Measurements from ENCODE around the gene SARDH. TPM values are rescaled to one million over a fixed set of nuclear protein-coding genes. Genes with fewer than 3 reads are reported as not detected.

Gene SARDH
- total and polyA plus RNA-seq, 11 donors: 0.19 to 1.7 (median 0.69) TPM

- Histone ChIP-seq H3K9me3 (peaks cover 0 to 2% (median 0%) of the 10 kb centered on the region in 12 donors), H3K27ac (no peak overlapping the region), H3K27me3 (peaks cover 0 to 19% (median 0%) of the 10 kb centered on the region in 9 donors), H3K4me3 (no peak overlapping the region), H3K4me1 (peaks cover 0 to 6% (median 0%) of the 10 kb centered on the region in 12 donors), H3K36me3 (peaks cover 0 to 12% (median 4%) of the 10 kb centered on the region in 9 donors)
- ATAC-seq: peak; percentile 24 to 89 (median 84)
- 53 to 86% (median 78%) methylated on average over 31 to 32 of the region's 32 CpGs for WGBS, 4 donors
- TF ChIP-seq CTCF (IDR thresholded peaks at IDR 0.05): no peak
- TF ChIP-seq POLR2A (IDR thresholded peaks at IDR 0.05): no peak
- DNase-seq: peak in 3 of 5 donors; percentile 48 to 66 (median 56)
- intact Hi-C loops (cut with DNase I): no loop called here
Observed at GRCh38 chr9:133759146-133759900, 21.2 kb upstream of the SARDH start.

- 82 to 84% (median 82%) methylated on average over 7 of the region's 7 CpGs for WGBS, 4 donors
- Histone ChIP-seq H3K4me3 (no peak overlapping the region), H3K36me3 (peaks cover 0 to 2% (median 0%) of the 10 kb centered on the region in 9 donors), H3K27ac (no peak overlapping the region), H3K27me3 (peaks cover 0 to 28% (median 0%) of the 10 kb centered on the region in 9 donors), H3K4me1 (peaks cover 0 to 6% (median 0%) of the 10 kb centered on the region in 12 donors), H3K9me3 (no peaks in the 10 kb centered on the region)
- intact Hi-C loops (cut with DNase I): no loop called here
- TF ChIP-seq CTCF (IDR thresholded peaks at IDR 0.05) (no peak), POLR2A (IDR thresholded peaks at IDR 0.05) (no peak)
- DNase-seq (peak in 1 of 5 donors; percentile 17), ATAC-seq (no peak)
Observed at GRCh38 chr9:133758228-133758627, 20.1 kb upstream of the SARDH start.

GRCh38 chr9:133754688-133755227 lies 16.6 kb upstream of the SARDH start:
- peaks cover 0 to 6% (median 0%) of the 10 kb centered on the region in 12 donors for H3K4me1 ChIP-seq
- H3K36me3 ChIP-seq: no peaks in the 10 kb centered on the region
- 42 to 56% (median 44%) methylated on average over 9 of the region's 9 CpGs for WGBS, 4 donors
- intact Hi-C loops (cut with DNase I): no loop called here
- no peak for ATAC-seq
- no peaks in the 10 kb centered on the region for H3K9me3 ChIP-seq
- no peak overlapping the region for H3K4me3 ChIP-seq
- TF ChIP-seq CTCF (IDR thresholded peaks at IDR 0.05) (no peak), POLR2A (IDR thresholded peaks at IDR 0.05) (no peak)
- H3K27ac ChIP-seq: no peak overlapping the region
- H3K27me3 ChIP-seq: peaks cover 0 to 39% (median 3%) of the 10 kb centered on the region in 9 donors
- no peak for DNase-seq

- Histone ChIP-seq H3K27me3 (peaks cover 0 to 44% (median 3%) of the 10 kb centered on the region in 9 donors), H3K36me3 (no peaks in the 10 kb centered on the region), H3K4me3 (no peak overlapping the region), H3K27ac (no peak overlapping the region), H3K4me1 (peaks cover 0 to 6% (median 0%) of the 10 kb centered on the region in 12 donors), H3K9me3 (no peaks in the 10 kb centered on the region)
- WGBS, 4 donors: 84 to 95% (median 91%) methylated on average over 6 of the region's 6 CpGs
- no peak for DNase-seq
- TF ChIP-seq POLR2A (IDR thresholded peaks at IDR 0.05): no peak
- TF ChIP-seq CTCF (IDR thresholded peaks at IDR 0.05): no peak
- intact Hi-C loops (cut with DNase I): no loop called here
- no peak for ATAC-seq
Observed at GRCh38 chr9:133754187-133754586, 16.0 kb upstream of the SARDH start.

Data from heart left ventricle (tissue), 16 donors.